Glomerular visceral epithelial cell (primary cell): ENCODE measurements around the gene SLC7A6OS.
A peak's percentile ranks its signal among the peaks of the same experiment; 100 is the strongest.

Experiments used
- DNase-seq: peaks from one replicate; pipeline ENCODE4 v3.0.0-alpha.2; 2016; ENCODE audit errors: extremely low spot score

Gene SLC7A6OS

DNA sequence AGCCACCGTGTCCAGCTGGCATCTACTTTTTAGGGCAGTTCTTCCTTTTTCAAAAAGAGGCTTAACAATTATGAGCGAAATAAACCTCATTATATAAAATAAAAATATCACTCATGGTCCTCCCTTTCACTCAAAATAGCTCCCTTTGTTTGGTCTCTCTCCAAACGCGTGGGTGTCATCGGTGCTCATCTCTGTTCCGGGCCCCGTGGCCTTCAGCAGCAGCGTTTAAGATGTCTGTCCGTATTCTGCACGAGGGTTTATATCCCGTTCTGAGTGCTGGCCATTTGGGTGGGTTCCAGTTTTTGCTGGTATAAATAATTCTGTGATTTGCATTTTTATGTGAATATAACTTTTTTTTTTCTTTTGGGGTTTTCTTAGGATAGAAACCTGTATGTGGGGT, 33.5 kb upstream of the SLC7A6OS start:
- no peak for DNase-seq

DNA sequence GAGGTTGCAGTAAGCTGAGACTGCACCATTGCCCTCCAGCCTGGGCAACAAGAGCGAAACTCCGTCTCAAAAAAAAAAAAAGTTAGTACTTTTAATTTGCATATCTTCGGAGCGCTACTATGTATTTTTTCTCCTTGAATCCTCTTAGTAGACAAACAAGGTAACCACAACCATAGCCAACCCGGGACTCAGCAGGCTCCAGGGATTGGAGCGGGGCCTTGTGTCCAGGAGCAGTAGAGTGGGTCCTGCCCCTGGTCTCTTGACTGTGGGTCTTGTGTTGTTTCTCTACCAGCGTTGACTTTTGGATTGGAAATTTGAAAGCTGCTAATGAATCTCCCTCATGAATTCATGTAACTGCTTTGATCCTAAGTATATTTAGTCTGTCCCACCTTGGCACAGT, 32.4 kb upstream of the SLC7A6OS start:
- no peak for DNase-seq

DNA sequence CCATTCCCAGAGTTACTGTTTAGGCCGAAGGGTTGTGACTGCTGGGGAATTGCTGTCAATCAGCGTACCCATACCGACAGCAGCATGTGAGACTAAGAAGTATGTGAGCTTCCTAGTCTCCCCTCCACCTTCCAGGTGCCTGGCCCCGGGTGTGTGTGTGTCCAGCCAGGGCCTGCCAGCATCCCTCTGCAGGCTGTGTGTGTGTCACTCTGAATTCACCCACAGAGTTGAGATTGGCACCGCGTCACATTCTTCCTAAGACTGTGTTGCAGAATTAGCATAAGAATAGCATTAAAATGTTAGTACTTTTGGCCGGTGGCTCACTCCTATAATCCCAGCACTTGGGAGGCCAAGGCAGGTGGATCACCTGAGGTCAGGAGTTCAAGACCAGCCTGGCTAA, 31.9 kb upstream of the SLC7A6OS start:
- no peak for DNase-seq

DNA sequence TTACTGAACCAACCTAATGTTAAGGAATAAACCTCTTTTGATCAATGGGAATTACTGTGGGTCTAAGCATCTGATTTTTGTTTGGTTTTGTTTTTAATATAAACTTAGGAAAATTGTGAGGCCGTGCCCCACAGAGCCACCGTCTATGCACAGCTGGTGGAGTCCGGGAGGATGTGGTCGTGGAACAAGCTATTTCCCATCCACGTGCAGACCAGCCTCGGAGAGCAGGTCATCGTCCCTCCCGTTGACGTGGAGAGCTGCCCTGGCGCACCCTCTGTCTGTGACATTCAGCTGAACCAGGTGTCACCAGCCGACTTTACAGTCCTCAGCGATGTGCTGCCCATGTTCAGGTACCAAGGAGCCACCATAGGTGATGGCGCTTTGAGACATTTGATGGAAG, 28.5 kb upstream of the SLC7A6OS start:
- DNase-seq = no peak

DNA sequence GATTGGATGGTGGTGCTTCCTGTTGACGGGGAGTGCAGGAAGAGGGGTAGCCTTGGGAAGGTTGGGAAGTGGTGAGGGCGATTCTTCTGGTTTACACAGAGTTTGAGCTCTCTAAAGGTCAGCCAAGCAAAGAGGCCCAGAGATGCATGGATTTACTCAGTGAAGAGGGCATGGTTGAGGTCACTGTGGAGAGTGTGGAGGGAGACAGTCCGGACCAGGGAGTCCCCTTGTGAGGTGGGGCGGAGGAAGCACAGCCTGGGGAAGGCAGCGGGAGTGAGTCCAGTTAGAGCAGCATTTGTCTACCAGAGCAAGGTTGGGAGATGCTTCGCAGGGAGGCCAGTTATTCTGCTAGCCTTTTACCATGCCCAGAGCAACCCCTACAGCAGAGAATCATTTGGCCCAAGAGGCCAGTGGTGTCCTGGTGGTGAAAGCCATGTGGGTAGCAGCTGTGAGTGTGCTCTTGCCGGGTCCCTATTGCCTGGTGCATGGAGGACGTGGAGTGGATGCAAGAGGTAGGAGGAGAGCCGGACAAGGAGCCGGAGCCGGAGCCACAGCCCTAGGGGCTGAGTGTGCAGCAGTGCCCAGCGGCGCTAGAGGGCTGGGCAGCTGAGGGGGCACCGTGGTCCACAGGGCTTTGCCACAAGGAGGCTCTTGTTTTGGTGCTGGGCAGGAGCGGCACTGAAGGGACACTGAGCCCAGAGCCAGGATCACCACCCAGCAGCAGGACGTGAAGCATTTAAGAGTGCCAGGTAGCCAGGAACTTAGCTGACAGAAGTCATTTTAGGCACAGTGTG, 27.8 kb upstream of the SLC7A6OS start:
- DNase-seq = no peak

DNA sequence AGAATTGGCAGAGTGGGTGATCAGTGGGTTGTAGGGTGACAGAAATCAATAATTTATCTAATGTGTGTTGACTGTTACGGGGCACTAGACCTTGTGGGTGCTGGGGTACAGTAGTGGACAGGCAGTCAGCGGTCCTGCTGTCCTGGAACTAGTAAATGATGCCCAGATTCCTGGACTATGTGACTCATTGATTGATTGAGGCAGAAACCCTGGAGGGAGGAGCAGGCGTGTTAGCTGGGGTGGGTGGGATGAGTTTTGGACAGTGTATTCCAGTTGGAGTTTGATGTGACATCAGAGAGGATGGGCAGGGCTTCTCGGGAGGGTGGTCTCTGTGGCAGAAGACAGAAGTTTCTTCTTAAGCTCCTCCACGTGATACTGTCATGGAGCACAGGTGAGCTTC, 24.4 kb upstream of the SLC7A6OS start:
- DNase-seq = no peak

DNA sequence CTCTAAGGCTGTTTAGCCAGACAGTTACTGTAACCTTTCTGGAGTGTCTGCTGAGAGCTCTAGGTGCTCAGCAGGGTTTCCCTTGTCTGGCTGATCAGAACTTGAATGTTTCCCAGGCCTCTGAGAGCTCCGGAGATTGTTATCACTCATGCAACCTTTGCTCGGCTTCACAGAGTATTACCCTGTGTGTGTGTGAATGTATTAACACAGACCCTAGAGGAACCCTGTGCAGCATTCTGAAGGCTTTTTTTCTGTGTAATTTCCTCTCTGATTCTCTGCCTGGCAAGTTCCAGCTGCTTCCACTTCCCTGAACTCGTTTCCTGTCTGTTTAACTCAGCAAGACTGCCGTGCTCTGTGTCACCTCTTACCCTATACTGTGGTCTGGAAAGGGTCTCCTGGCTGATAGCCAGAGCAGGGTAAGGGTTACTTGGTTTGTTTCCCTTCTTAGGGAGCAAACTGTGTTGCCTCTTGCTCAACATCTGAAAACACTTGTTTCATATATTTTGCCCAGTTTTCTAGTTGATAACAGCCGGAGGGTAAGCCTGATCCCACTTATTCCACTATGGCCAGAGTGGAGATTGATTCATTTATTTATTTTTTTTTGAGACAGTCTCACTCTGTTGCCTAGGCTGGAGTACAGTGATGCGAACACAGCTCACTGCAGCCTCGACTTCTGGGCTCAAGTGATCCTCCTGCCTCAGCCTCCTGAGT, 21.8 kb upstream of the SLC7A6OS start:
- DNase-seq = no peak

DNA sequence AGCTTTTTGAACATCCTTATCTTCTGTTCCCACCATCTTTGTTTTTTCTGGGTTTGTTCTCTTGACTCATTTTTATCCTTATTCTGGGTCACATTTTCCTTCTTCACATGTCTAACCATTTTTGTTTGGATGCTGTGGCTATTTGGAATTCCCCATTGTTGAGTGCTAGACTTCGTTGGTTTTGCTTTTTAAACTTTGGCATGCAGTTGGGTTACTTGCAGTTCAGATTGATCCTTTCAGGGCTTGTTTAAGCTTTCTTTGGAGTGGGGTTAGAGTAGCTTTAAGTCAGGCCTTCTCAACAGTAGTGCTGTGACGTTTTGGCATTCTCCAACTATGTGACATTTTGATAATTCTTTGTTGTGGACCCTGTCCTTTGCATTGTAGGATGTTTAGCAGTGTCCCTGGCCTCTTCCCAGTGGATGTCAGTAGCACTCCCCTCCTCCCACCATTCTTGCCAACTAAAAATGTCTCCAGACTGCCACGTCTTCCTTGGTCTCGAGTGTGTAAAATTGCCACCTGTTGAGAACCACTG, 21.2 kb upstream of the SLC7A6OS start:
- no peak for DNase-seq

DNA sequence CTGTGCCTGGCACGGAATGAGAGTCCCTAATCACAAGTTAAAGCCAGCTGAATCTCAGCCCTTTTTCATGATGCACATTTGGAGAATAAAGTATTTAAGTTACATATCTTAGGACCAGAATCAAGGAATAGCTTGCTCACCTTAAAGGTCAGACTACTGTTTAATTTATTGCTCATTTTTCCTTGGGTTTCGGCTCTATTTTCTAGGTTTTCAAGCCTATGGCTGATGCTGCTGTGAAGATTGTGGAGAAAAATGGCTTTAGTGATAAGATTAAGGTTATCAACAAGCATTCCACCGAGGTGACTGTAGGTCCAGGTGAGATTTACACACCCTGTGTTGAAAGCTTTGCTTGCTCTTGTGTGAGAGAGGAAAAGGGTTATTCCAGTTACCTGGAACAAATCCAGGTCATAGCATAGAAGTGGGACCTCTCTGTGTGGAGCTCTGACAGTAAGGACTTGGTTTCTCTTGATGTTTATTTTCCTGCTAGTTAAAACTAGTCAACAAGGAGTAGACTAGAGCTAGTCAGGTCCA, 18.2 kb upstream of the SLC7A6OS start:
- no peak for DNase-seq

DNA sequence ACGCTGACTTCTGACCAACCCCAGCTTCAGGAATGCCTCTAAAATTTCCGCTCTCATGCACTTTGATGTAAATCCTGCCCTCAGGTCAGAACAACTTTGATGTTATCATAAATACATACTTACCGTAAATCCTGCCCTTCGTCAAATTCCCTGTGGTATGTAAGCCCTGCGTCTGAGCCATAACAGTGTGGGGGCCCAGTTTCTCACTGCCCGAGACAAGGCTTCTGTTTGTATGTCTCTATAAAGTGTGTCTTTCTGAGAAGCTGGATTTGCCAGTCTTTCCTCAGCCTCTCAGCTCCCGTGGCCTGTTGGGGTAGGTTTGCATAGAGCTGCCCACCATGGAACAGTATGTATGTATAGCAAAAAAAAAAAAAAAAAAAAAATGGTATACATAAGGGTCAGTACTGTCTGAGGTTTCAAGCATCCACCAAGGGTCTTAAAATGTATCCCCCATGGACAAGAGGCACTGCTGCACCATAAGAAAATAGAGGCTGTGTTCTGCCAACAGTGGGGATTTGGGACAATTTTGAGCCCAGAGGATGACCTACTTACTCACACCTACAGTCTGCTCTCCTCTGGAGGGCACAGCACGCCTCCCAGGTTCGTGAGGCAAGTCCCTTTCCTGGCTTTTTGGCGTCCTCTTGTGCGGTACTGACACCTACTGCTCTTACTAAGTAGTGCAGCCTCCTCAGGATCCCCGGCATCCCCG, 17.6 kb upstream of the SLC7A6OS start:
- peak; percentile 80 for DNase-seq

DNA sequence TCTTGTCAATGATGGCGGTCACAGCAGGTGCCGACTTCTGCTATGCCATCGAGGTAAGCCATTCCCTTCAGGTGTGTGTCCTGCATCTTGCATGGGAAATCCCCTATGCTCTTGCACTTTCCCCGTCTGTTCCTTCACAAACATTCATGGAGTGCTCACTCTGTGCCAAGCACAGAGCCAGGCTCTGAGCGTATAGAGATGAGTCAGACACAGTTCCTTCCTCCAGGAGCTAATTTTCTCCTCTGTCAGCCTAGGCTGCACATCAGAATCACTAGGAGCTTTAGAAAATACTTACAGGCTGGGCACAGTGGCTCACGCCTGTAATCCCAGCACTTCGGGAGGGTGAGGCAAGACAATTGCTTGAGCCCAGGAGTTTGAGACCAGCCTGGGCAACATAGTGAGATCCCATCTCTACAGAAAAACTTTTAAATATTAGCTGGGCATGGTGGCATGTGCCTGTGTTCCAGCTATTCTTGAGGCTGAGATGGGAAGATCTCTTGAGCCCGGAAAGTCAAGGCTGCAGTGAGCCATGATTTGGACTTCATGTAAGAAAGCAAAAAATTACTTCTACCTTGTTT, 14.1 kb upstream of the SLC7A6OS start:
- DNase-seq = no peak

DNA sequence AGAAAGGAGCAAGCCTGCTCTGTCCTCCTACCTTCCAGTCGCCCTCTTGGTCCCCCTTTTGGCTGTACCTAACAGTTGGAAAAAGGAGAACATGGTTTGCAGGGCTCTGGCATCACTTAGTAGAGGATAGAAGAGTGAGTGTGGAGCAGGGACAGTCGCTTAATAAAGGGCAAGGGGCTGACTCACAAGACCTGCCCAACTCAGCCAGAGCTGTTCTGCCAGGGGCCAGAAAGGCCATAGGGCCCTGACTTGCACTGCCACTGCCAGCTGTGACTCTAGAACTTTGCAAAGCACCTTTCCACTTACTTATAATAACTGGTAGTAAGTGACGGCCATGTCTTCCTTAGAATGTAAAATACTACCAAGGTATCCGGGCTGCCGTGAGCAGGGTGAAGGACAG, 13.6 kb upstream of the SLC7A6OS start:
- no peak for DNase-seq

DNA sequence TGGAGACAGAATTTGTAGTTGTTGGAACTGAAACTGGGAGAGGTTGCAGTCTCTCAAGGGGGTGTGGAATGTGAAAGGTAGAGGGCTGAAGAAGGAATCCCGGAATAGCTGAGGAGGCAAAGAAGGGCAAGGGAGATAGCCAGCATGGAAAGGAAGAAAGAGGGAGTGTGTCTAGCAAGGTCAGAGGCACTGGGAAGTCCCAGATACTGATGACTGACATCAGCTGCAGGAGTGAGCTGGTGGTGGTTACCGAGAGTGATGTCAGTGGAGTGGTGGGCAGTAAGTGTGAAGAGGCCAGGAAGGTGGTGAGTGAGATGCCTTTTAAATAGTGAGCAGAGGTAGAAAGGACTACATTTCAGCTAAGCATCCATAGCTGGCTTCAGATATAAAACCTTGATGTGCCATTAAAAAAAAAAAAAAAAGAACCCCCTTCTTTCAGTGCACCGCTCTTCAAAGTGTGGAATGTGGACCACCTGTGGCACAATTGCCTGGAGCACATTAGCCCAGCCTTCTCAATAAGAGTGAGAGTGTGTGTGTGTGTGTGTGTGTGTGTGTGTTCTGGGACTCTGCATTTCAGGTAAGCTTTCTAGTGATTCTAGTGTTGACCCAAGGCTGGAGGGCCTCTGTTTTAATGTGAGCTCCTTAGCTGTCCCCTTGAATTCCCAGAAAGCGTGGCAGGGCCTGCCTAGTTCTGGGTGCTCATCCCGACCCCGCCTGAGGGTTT, 8.6 kb upstream of the SLC7A6OS start:
- no peak for DNase-seq

DNA sequence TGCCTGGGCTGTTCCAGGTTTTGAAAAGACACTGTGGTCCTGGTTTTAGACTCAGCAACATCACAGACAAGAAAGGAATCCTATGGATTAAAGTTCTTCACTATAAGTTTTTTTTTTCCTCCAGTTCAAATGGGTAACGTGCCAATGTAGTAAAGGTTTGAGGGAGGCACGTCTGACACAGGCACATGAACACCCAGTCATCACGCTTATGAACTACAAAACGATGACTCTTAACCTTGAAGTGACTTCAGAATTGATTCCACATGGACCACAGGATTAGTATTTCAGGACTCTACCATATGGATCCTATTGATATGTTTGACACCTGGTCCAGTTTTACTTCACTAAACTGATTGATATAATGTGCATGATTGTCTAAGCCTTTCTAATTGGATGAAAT, 2.4 kb upstream of the SLC7A6OS start:
- no peak for DNase-seq

DNA sequence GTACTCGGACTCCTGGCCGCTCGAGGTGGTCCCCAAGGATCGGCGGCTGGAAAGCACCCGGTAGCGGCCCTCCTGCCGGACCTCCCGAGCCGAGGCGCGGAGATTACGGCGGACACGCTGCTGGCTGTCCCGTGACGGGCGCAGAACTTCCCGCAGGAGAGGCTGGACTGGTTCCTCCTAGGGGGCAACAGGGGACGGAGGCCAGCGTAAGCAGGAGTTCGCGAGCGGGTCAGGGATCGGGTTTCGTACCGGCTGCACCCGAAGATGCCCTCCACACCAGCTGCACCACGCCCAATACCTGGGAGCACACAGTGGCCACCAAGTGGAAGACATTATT, 341 bp downstream of the SLC7A6OS start:
- DNase-seq = no peak

DNA sequence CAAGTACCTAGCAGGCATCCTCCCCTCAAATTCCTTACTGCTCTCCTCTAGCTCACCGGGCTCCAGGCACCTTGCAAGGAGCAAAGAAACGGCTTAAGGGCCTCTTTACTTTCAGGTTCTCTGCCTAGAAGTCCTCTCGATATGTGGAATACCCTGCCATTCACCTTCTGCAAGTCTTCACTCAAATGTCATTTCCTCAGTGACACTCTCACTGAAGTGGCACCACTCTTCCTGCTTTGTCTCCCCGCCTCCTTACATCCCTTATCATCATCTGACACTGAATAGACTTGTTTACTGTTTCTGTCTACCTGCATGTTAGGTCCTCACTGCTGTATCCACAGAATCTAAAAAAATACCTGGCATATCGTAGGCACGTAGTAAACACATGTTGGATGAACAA, 947 bp downstream of the SLC7A6OS start:
- DNase-seq = no peak

DNA sequence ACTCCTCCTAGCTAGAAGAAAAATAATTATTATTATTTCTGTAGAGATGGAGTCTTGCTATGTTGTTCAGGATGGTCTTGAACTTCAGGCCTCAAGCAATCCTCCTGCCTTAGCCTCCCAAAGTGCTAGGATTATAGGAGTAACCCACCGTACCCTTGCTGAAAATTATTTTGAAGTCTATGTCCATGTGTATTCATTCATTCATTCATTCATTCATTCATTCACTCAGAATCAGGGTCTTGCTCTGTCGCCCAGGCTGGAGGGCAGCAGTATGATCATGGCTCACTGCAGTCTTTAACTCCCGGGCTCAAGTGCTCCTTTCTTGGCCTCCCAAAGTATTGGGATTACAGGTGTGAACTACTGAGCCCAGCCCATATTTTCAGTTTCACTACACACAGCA, 4.1 kb downstream of the SLC7A6OS start:
- DNase-seq = no peak

DNA sequence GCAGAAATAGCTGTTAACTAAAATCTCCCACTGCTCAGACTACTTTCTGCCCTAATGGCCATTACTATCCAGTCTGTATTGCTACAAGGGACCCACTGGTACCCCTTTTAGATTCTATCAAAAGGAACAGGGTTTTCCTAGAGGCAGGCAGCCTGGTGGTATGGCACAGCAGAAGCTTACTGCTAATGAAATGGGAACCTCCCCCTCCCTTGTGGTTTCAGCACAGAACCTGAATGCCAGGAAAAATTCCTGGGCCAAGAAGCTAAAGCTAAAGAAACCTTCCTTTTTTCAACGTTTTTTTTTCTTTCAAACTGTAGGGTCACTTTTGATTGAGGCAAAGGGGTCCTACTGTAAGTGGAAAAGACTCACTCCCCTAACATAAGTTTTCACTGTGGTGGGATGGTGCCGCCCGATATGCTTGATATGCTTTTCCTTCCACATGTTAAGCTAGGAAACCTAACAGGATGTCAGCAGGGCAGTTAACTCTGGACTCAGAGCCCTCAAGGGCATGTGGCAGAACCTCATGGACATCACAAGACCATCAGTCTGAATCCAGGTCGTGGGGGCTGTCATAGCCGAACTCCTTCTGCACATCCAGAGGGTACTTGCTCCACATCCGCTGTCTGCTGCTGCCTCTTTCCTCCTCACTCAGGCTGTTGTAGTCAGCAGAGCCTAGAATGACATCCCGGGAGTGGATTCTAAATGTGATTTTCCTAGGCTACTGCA, 9.8 kb downstream of the SLC7A6OS start:
- peak; percentile 23 for DNase-seq

DNA sequence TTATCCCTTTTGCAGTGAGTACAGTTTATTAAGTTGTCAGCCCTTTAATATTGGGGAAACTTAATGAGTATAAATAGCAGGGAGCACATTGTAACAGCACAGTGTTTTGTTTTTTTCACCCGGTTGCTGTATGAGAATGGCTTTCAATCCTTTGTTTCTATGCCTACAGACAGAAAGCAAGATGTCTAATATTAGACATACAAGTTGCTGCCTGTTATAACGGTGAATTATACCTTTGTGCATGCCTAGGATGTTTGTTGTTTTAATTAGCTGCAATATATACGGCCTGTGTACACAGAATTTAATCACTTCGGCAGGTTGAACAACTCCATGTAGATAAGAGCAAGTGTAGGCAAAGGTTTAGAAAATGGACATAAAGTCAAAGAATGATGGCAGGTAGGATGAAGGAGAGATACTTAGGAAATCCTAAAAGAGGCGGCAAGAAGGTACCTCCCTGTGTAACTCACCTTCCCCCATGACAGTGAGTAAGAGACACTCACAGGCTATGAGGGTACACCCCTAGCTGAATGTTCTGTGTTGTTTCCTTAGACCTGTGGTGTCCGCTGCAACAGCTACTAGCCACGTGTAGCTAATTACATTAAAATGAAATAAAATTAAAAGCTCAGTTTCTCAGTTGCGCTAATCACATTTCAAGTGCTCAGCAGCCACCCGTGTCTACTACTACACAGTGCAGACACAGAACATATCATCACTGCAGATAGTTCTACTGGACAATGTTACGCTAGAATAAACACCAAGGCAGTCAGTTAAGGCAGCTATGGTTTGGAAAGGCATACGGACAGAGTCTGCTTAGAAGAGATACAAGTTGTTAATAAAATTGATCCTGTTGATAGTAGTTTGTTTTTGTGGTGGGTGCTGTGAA, 10.9 kb downstream of the SLC7A6OS start:
- no peak for DNase-seq
